Testis (tissue), 3 donors: ENCODE results near the gene TAS2R46. TPM values are rescaled to one million over a fixed set of nuclear protein-coding genes. Genes with fewer than 3 reads are reported as not detected.
"Not testable (repeated sequence)": the region's sequence is repeated elsewhere in the genome, so short reads cannot be mapped to it uniquely, and the experiment has no call there.

Source experiments
- DNase-seq: peaks from one replicate; pipeline ENCODE4 v3.0.0-alpha.2; 2019
- H3K27ac ChIP-seq, 2 donors: fragments of 200-600 bp; sonication (generic); one replicate each; pipeline ENCODE4 v1.5.1; 2019
- H3K27me3 ChIP-seq: fragments of 200-600 bp; sonication (generic); one replicate; pipeline ENCODE4 v1.5.1; 2019
- H3K36me3 ChIP-seq: fragments of 200-600 bp; sonication (generic); one replicate; pipeline ENCODE4 v1.5.1; 2017; ENCODE audit warnings: low read depth; ENCODE audit errors: missing control alignments
- H3K4me1 ChIP-seq: fragments of 200-600 bp; sonication (generic); one replicate; pipeline ENCODE4 v1.5.1; 2019
- H3K4me3 ChIP-seq, 2 donors: fragments of 200-600 bp; sonication (generic); one replicate each; pipeline ENCODE4 v1.5.1; 2017 to 2019
- H3K9me3 ChIP-seq: fragments of 200-600 bp; sonication (generic); one replicate; pipeline ENCODE4 v1.5.1; 2017
- POLR2A ChIP-seq: fragments of 450-650 bp; IDR thresholded peaks from one replicate; pipeline ENCODE4 v1.6.1; 2017; ENCODE audit warnings: antibody characterized with exemption, mild to moderate bottlenecking, moderate library complexity
- WGBS, 2 donors: methylation state at CpG; one replicate each; pipeline ENCODE4 v1.1.5; 2018; 5-methylcytosine and 5-hydroxymethylcytosine counted together
- intact Hi-C: fragments of 100-400 bp; cut with DNase I; formaldehyde crosslinking; loops from one replicate; pipeline ENCODE4 v1.15.1; 2023; ENCODE audit warnings: low total_unique reads
- polyA plus RNA-seq: library from polyadenylated mRNA; stranded (reverse); fragments of 350-450 nt; fragmentation: Illumina TruSeq; extraction: RNeasy Lipid Tissue Mini Kit (QIAGEN cat#74804); gene quantifications from one replicate; pipeline ENCODE4 v1.2.3, GENCODE V29; 2014; ENCODE audit warnings: low read depth, low replicate concordance; ENCODE audit not compliant: insufficient read depth
- total RNA-seq, 2 donors: library from RNA; depleted of rRNA; stranded (reverse); fragments of >200 nt; gene quantifications; one replicate each; pipeline ENCODE4 v1.2.3, GENCODE V29; 2016
- TF ChIP-seq, protein P1 (sequence below), 3 experiments: fragments of 450-650 bp in 2 of 3; fragments of 200-600 bp in 1 of 3; sonication (generic) in 1 of 3; IDR thresholded peaks; one replicate each; pipeline ENCODE4 v1.5.1; 2016 to 2019; ENCODE audit warnings: antibody characterized with exemption in 3 of 3, mild to moderate bottlenecking in 2 of 3, moderate library complexity in 1 of 3

TAS2R46 gene
- total and polyA plus RNA-seq, 3 donors from 2014 or later, result 3.2 to 5.4 TPM; not detected in 1

DNA sequence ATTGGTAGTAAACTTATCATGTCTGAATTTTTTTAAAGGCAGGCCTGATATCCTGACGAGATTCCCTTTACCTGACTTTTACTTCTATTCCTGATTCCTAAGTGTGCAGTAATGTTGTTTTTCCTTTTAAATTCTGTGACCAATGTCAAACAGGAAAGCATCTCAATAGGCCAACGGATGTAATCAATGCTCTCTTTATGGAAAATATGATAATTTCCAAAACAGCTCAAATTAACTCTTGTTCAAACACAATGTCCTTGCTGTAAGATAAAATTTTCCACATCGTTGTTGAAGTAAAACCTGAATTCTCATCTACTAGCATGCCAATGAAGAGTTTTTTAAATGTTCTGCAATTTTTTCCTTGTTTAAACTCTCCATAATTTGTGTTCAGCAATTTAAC is 22.9 kb downstream of the TAS2R46 start:
- Histone ChIP-seq H3K27ac (no peak overlapping the region), H3K9me3 (no peaks in the 10 kb centered on the region), H3K27me3 (no peaks in the 10 kb centered on the region), H3K4me1 (no peaks in the 10 kb centered on the region), H3K4me3 (no peak overlapping the region), H3K36me3 (no peaks in the 10 kb centered on the region)
- intact Hi-C loops, result no loop called here
- 51 to 59% methylated on average over 3 of the region's 3 CpGs for WGBS, 2 donors
- TF ChIP-seq, protein P1, sequence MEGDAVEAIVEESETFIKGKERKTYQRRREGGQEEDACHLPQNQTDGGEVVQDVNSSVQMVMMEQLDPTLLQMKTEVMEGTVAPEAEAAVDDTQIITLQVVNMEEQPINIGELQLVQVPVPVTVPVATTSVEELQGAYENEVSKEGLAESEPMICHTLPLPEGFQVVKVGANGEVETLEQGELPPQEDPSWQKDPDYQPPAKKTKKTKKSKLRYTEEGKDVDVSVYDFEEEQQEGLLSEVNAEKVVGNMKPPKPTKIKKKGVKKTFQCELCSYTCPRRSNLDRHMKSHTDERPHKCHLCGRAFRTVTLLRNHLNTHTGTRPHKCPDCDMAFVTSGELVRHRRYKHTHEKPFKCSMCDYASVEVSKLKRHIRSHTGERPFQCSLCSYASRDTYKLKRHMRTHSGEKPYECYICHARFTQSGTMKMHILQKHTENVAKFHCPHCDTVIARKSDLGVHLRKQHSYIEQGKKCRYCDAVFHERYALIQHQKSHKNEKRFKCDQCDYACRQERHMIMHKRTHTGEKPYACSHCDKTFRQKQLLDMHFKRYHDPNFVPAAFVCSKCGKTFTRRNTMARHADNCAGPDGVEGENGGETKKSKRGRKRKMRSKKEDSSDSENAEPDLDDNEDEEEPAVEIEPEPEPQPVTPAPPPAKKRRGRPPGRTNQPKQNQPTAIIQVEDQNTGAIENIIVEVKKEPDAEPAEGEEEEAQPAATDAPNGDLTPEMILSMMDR (IDR thresholded peaks at IDR 0.05), result no peak
- no peak for TF ChIP-seq POLR2A
- DNase-seq, result no peak

DNA sequence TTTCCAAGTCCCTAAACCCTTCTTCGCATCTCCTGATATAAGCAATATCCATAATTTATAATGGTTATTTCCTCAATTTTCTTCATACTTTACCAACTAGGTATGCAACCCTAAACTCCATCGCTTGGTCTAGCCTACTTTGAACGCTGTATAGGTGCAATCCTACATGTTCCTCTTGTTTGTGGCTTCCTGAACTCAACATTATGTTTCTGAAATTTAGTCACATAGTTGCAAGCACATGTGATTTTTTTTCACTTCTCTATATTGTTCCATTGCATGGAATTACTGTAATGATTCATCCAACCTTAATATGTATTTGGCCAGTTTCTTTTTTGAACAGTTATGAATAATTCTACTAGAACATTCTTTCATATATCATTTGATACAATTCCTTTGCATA is 28.1 kb downstream of the TAS2R46 start:
- DNase-seq, H3K36me3 ChIP-seq, intact Hi-C loops, H3K27me3 ChIP-seq, H3K9me3 ChIP-seq, H3K4me1 ChIP-seq, H3K4me3 ChIP-seq, H3K27ac ChIP-seq: not testable (repeated sequence)
- 95 to 100% methylated on average over 1 of the region's 3 CpGs for WGBS, 2 donors

DNA sequence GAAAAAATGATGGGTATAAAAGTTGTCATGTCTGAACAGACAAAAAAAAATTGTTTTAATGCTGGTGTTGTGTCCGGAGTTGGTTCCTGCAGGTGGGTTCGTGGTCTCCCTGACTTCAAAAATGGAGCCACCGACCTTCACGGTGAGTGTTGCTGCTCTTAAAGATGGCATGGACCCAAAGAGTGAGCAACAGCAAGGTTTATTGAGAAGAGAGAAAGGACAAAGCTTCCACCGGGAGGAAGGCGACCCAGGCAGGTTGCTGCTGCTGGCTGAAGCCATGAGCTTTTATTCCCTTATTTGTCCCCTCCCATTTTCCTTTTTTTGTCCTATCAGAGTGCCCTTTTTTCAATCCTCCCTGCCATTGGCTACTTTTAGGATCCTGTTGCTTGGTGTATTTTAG is 30.8 kb downstream of the TAS2R46 start, which contains the start of gene TAS2R31:
Gene TAS2R31, minus strand, starts transcription at position 101 of the 400 bp plus-strand sequence. Its CDS starts 72 bp downstream, at position 29.
- Histone ChIP-seq H3K4me3 (no peak within 1 kb of the TSS), H3K27ac (no peak within 1 kb of the TSS), H3K36me3 (no peaks in the 10 kb centered on the region), H3K27me3 (no peaks in the 10 kb centered on the region), H3K4me1 (no peaks in the 10 kb centered on the region), H3K9me3 (no peaks in the 10 kb centered on the region)
- intact Hi-C loops, result no loop called here
- no peak for DNase-seq
- TF ChIP-seq, protein P1 (IDR thresholded peaks at IDR 0.05), result no peak
- TF ChIP-seq POLR2A, result no peak
- 73% methylated on average over 6 of the region's 6 CpGs for WGBS, 2 donors

DNA sequence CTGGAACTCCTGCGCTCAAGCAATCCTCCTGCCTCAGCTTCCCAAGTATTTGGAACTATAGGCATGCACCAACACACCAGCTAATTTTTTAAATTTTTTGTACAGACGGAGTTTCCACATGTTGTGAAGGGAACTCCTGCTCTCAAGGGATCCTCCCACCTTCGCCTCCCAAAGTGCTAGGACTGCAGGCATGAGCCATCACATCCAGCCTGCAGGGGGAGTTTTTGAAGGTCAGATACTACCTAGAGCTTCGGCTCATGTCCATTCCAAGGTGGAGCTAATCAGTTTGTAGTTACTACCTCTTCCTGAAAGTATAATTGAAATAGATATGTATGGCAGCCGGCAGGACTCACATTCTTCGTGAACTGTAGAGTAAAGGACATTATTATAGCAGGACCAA is 36.0 kb downstream of the TAS2R46 start:
- H3K27ac ChIP-seq, result no peak overlapping the region
- 67 to 82% methylated on average over 6 of the region's 6 CpGs for WGBS, 2 donors

DNA sequence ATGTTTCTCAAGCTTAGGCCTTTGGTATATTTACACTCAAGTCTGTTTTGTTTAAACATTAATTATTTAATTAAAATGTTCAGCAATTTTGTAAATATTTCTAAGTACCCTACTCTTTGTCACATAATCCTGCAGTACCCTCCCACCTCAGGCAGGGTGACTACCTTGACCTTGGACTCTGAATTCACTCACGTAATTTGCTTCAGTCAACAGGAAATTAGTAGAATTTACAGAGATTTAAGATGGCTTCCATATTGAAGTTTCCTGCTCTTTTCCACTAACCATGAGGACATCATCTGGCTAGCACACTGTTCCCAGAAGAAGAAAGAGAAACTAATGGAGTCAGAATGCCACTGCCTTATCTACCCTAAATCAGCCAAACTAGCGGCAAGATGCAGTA is 38.7 kb downstream of the TAS2R46 start:
- WGBS, 2 donors, result 70 to 79% methylated on average over 2 of the region's 2 CpGs
- Histone ChIP-seq H3K36me3 (no peaks in the 10 kb centered on the region), H3K4me1 (no peaks in the 10 kb centered on the region), H3K27me3 (no peaks in the 10 kb centered on the region), H3K4me3 (no peak overlapping the region), H3K27ac (no peak overlapping the region), H3K9me3 (no peaks in the 10 kb centered on the region)
- intact Hi-C loops, result no loop called here
- TF ChIP-seq, protein P1 (IDR thresholded peaks at IDR 0.05), result no peak
- no peak for TF ChIP-seq POLR2A
- DNase-seq, result no peak

More for the DNA sequence above, 36.0 kb downstream of the TAS2R46 start:
- H3K4me3 ChIP-seq, result no peak overlapping the region
- no peaks in the 10 kb centered on the region for H3K4me1 ChIP-seq
- intact Hi-C loops, result no loop called here
- TF ChIP-seq POLR2A, result no peak
- TF ChIP-seq, protein P1 (IDR thresholded peaks at IDR 0.05), result no peak
- no peak for DNase-seq
- H3K9me3 ChIP-seq, result no peaks in the 10 kb centered on the region
- no peaks in the 10 kb centered on the region for H3K36me3 ChIP-seq
- no peaks in the 10 kb centered on the region for H3K27me3 ChIP-seq
